ENCODE data around the gene ACTG1. TPM values are rescaled to one million over a fixed set of nuclear protein-coding genes. Genes with fewer than 3 reads are reported as not detected.

ACTG1 gene
- total RNA-seq, 1 donor from 2014 or later, result 369 TPM

DNA sequence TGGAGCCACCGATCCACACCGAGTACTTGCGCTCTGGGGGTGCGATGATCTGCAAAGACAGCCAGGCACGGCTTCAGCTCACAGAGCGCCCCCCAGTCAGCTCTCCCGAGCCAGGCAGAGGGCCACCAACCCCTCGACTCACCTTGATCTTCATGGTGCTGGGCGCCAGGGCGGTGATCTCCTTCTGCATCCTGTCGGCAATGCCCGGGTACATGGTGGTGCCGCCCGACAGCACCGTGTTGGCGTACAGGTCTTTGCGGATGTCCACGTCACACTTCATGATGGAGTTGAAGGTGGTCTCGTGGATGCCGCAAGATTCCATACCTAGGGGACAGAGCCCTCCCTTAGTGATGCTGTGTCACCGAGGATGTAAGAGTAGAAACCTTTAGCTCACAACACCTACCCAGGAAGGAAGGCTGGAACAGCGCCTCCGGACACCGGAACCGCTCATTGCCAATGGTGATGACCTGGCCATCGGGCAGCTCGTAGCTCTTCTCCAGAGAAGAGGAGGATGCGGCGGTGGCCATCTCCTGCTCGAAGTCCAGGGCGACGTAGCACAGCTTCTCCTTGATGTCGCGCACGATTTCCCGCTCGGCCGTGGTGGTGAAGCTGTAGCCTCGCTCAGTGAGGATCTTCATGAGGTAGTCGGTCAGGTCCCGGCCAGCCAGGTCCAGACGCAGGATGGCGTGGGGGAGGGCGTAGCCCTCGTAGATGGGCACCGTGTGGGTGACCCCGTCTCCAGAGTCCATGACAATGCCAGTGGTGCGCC, 1.6 kb downstream of the ACTG1 start:
- intact Hi-C loops (cut with DNase I), result no loop called here
- DNase-seq, result no peak
- ATAC-seq (ENCODE audit: poor library complexity), result no peak

DNA sequence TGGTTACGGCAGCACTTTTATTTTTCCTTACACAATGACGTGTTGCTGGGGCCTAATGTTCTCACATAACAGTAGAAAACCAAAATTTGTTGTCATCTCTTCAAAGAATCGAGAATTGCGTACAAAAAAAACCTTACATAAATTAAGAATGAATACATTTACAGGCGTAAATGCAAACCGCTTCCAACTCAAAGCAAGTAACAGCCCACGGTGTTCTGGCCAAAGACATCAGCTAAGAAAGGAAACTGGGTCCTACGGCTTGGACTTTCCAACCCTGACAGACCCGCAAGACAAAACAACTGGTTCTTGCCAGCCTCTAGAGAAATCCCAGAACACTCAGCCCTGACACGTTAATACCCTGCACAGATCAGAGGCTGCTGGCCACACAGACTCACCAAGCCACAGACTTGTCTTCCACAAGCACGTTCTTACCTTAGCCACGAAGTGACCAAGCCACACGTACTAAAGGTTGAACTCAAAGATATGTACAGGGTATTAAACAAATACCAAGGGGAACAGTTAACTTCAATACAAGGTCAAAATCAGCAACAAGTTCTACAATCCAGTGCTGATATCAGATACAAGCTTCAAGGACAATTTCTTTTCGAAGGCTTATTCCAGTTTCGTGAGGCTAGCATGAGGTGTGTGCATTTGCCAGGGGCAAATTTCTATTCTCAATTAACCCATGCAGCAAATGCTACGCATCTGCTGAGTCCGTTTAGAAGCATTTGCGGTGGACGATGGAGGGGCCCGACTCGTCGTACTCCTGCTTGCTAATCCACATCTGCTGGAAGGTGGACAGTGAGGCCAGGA, 2.4 kb downstream of the ACTG1 start:
- intact Hi-C loops (cut with DNase I), result no loop called here
- no peak for DNase-seq

DNA sequence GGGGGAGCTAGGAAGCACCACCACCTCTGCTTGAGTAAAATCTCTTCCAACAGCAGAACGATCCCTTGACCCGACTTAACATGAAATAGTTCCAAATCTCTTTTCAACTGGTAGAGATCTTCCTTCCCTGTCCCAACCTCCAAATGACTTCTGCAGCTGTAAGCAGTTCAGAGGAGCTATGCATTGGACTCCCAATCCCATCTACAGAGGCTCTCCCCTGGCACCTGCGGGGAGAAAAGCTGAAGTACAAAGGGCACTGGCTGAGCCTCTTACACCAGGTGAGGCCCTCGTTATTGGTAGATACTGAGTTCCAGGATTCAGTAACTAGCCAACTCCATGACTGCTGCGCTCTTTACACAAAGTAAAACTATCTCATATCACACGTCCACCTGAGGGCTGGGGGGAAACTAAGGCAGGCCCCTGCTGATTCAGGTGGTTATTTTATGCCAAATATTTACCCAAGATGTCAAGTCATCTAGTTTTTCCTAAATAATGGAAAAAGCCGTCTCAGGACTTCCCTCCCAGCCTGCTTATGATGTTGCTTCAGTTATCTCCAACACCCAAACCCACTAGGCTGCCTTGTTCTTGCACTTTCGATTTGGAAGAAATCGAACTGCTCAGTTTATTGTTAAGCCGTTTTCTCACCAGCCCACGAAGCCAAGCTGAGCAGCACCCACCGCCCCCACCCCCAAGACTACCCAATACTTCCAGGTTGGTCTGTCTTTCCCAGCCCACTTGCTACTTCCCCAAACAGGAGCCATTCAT, 3.2 kb downstream of the ACTG1 start:
- ATAC-seq (ENCODE audit: poor library complexity) (no peak), DNase-seq (no peak)
- intact Hi-C loops (cut with DNase I), result no loop called here

More for the DNA sequence above, 2.4 kb downstream of the ACTG1 start:
- ATAC-seq (ENCODE audit: poor library complexity), result no peak

- ATAC-seq (ENCODE audit: poor library complexity), result peak; percentile 14
- intact Hi-C loops (cut with DNase I), result no loop called here
- no peak for DNase-seq
Observed at GRCh38 chr17:81508639-81509206, 3.9 kb downstream of the ACTG1 start.

DNA sequence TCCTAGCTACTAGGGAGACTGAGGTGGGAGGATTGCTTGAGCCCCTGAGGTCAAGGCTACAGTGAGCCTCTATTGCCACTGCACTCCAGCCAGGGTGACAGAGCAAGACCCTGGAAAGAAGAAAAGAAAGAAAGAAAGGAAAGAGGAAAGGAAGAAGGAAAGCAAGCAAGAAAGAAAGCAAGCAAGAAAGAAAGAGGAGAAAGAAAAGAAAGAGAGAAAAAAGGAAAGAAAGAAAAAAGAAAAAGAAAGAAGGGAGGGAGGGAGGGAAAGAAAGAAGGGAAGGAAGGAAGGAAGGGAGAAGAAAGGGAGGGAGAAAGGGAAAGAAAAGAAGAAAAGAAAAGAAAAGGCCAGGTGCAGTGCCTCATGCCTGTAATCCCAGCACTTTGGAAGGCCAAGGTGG, 9.0 kb downstream of the ACTG1 start:
- no peak for ATAC-seq (ENCODE audit: poor library complexity)
- no peak for DNase-seq
- intact Hi-C loops (cut with DNase I), result no loop called here

DNA sequence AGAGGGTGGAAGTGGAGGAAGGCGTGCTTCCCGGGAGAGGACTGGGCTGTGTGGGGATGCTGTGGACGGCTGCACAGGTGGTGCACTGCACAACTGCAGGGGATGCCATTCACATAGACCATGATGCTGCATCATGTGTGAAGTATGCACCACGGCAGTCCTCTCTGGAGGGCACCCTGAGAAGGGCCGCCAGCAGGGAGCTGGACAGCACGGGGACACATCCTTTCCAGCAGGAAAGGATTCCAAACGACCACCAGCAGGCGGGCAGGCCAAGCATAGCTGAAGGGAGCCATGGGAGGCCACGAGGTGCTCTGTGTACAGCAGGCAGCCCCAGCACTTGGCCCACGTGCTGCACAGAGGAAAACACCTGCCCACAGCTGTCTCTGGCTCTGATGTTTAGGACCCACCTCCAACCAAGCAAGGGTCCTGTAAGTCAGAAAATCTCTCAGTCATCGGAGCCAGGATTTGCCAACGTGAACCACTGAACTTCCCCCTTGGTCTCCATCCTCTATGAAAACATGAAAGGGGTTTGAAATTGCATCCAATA, 10.1 kb downstream of the ACTG1 start:
- intact Hi-C loops (cut with DNase I), result no loop called here
- ATAC-seq (ENCODE audit: poor library complexity) (no peak), DNase-seq (no peak)

GRCh38 chr17:81500047-81500446, 12.6 kb downstream of the ACTG1 start:
- ATAC-seq (ENCODE audit: poor library complexity), result no peak
- intact Hi-C loops (cut with DNase I), result no loop called here

DNA sequence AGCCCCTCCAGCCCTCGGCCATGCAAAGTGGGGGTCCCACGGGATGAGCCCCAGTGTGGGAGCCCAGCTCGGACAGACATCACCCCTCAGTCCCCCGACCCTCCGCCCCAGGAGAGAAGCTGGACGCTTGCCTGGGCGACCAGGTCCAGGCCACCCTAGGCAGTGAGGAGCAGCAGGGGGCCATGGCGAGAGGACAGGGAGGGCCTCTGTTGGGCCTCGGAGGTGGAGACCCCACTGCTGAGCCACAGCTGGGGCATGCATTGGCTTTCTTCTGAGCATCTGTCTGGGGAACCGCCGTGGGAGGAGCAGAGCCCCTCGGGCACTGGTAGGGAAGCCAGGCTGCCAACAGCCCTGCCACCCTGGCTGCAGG, 13.0 kb downstream of the ACTG1 start:
- intact Hi-C loops (cut with DNase I), result no loop called here
- no peak for ATAC-seq (ENCODE audit: poor library complexity)
- no peak for DNase-seq

More at GRCh38 chr17:81500047-81500446, 12.6 kb downstream of the ACTG1 start:
- DNase-seq, result no peak

GRCh38 chr17:81498953-81499600, 13.5 kb downstream of the ACTG1 start:
- intact Hi-C loops (cut with DNase I), result no loop called here
- ATAC-seq (ENCODE audit: poor library complexity), result peak; percentile 25
- no peak for DNase-seq

DNA sequence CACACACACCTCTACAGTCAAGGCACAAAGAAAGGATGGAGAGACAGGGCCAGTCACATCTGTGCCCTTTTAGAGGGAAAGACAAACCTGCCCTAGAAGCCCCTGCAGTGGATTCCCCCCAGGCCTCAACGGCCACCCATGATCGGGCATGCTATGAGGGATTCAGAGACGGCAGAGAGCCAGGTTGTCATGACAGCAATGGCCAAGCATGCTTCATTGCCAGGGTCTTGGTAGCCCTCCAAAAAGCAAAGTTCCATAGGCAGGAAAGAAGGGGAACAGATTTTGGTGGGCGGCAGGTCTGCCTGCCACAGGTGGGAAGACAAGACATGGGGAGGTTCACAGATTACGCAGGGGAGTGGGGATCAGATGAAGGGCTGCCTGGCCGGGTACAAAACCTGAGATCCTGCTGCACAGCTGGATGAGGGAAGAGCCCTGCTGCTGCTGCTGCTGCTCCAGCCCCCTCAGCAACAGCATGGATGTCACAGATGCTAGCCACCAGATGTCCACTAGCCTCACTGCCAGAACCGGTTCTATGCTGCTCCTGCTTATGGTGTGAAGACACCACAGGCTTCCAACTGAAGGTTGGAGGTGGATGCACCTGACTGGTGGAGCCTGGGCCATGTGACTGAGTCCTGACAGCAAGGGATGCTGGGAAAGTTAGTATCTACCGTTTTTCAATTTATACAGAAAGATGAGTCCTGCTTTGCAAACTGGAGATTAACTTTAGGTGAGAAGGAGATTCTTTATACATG, 17.8 kb downstream of the ACTG1 start:
- no peak for DNase-seq
- intact Hi-C loops (cut with DNase I), result no loop called here

GRCh38 chr17:81493198-81494038, 19.2 kb downstream of the ACTG1 start:
- ATAC-seq (ENCODE audit: poor library complexity) (no peak), DNase-seq (no peak)
- intact Hi-C loops (cut with DNase I), result no loop called here

More for the DNA sequence above, 17.8 kb downstream of the ACTG1 start:
- ATAC-seq (ENCODE audit: poor library complexity), result no peak

GRCh38 chr17:81492706-81493105, 19.9 kb downstream of the ACTG1 start:
- intact Hi-C loops (cut with DNase I), result no loop called here
- ATAC-seq (ENCODE audit: poor library complexity) (no peak), DNase-seq (no peak)

GRCh38 chr17:81492202-81492601, 20.4 kb downstream of the ACTG1 start:
- intact Hi-C loops (cut with DNase I), result no loop called here
- DNase-seq, result no peak
- no peak for ATAC-seq (ENCODE audit: poor library complexity)

DNA sequence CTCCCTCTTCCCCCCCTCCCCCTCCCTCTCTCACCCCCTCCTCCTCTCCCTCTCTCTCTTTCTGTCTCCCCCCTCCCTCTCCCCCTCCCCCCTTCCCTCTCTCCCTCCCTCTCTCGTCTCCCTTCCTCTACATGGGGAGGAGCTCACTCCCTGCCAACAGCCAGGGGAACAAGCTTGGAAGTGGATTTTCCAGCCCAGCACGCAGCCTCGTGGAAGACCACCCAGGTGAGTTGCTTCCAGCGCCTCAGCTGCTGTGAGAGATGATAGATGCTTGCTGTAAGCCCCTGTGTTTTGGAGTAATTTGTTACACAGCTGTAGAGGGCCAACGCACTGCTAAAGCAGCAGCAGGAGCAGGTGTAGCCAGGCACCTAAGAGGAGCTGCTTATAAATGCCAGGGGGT, 20.8 kb downstream of the ACTG1 start:
- ATAC-seq (ENCODE audit: poor library complexity), result no peak
- DNase-seq, result no peak
- intact Hi-C loops (cut with DNase I), result no loop called here

- ATAC-seq (ENCODE audit: poor library complexity) (no peak), DNase-seq (no peak)
Observed at GRCh38 chr17:81491181-81491581, 21.4 kb downstream of the ACTG1 start.

DNA sequence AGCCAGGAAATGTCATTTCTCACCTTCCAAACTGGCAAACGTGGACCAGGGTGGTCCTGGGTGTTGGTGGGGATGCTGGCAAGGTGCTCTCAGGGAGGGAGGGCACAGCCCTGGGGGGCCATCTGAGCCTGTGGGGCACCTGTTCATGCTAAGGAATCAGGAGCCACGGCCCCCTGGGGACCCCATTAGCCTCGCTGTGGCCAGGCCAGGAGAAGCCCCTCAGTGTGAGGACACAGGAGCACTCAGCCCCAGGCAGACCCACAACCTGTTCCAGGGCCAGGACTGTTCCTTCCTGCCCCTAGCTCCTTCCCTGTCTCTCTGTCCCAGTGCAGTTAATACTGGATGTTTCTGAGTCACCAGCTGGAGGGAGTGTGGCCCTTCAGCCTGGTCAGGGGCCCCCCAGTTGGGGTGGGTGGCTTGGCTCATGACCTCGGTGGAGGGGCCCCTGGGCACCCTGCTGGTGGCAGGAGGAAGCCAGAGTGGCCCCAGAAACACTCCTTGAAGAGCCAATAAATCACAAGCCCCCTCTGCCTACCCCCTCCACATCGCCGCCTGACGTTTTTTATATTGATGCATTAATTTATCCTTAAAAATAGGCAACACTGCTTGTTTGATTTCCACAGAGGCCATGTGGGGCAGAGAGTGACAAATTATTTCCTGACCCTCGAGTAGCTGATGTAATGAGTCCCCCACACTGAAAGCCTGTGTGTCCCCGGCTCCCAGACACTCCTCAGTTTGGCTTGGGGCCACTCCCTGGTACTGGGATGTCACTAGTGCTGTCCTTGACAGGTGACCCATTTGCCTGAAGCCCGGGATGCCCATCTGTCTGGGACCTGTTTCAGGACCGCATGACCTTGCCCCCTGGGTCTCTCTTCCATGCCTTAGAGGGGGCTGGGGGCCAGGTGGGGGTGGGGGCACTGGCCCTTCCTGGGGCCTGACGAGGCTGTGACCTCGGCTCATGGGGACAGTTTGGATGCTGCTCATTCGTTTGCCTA, 22.3 kb downstream of the ACTG1 start:
- DNase-seq (no peak), ATAC-seq (ENCODE audit: poor library complexity) (no peak)
- intact Hi-C loops (cut with DNase I), result no loop called here

More at GRCh38 chr17:81491181-81491581, 21.4 kb downstream of the ACTG1 start:
- intact Hi-C loops (cut with DNase I), result no loop called here
